NK-92 (cell line): ENCODE measurements around the gene CHST14.

Experiments
- DNase-seq: peaks from one replicate; lab custom pipeline; 2025; ENCODE audit not compliant: unreplicated experiment; lab: John Stamatoyannopoulos, UW

The CHST14 gene

DNA sequence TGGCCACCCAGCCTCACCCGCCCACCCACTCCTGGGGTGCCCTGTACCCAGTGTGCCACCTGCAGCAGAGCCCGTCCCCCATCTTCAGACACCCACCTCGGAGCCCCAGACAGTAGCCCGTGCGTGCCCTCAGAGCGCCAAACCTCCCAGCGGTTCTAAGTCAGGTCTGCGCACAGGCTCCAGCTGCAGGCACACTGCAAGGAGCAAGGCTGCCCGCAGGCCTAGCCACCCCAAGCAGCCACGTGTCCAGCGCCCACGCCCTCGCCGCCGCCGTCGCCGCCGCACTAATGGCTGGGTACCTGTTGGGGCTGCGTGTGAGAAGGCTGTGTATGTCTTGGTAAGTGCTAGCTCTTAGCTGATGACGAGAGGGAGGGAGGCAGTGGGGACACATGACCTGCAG, 8.8 kb upstream of the CHST14 start:
- DNase-seq = no peak

DNA sequence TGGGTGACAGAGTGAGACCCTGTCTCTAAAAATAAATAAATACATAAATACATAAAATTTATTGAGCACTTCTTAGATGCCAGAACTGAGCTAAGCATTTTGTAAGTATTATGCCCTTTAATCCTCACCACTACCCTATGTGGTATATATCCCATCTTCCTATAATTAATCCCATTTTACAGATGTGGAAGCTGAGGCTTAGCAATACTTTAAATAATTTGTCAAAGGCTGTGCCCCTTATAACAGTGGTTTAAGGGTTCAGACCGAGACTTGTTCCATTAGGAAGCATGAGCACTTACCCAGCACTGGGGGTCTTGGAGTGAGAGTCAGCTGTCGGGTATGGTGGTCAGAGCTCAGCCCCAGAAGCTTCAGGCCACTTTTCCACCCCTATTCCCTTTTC, 7.5 kb upstream of the CHST14 start:
- DNase-seq = no peak

DNA sequence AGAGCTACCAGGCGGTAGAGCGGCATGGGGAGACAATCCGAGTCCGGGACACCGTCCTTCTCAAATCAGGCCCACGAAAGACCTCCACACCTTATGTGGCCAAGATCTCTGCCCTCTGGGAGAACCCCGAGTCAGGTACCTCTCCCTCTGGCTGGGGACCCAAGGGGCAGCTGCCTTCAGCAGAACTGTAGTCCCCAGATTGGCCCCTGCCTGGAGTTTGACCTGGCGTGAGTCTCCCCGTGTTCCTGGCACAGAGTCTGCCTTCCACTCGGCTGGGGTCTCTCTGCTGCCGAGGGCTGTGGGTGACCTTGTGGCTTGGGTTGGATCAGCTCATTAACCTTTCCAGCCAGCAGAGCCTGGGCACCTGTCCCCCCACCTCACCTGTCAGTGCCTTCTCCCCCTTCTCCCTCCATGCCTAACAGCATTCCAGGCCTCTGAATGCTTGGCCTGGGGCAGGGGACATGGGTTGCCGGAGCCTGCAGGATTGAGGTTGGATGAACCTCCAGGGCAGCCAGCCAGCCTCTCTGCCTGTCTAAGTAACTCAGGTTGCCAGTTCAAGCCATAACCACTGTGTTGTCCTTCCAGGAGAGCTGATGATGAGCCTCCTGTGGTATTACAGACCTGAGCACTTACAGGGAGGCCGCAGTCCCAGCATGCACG, 6.8 kb upstream of the CHST14 start:
- no peak for DNase-seq

DNA sequence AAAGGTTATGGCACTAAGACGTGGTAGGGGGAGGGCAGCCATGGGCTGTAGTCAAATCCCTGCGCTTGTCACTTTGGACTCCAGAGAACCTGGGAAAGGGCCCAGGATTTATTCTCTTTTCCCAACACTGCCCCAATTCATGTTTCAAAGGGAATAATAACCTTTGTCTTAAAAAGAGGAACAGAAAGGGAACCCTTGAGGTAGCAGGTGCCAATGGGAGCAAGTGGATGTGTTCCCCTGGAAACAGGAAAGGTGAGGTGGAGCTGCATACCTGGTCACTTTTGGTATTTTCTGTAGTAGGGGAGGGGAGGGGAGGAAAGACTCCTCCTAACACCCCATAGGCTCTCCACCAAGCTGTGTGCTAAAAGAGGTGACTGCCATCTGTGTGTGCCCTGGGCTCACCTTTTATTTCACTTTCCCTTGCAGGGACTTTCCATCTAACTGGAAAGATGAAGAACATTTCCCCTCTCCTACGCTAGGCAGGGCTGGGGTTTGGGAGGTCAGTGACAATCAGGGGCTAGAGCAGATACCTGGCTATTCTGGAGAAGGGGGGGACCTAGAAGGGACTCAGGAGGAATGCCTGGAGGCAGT, 6.1 kb upstream of the CHST14 start:
- DNase-seq = no peak

DNA sequence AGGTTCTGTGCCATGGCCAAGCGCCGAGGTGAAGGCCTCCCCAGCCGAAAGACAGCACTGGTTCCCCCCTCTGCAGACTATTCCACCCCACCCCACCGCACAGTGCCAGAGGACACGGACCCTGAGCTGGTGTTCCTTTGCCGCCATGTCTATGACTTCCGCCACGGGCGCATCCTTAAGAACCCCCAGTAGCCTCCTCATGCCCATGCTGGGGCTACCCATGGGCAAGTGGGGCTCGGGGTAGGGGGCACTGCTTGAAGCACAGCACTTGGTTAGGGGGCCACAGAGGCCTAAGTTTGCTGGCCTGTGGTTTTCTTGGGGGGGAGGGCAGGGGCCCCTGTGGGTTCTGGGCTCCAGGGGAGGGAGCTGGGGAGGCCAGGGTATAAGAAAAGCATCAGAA, 4.8 kb upstream of the CHST14 start:
- DNase-seq = no peak

DNA sequence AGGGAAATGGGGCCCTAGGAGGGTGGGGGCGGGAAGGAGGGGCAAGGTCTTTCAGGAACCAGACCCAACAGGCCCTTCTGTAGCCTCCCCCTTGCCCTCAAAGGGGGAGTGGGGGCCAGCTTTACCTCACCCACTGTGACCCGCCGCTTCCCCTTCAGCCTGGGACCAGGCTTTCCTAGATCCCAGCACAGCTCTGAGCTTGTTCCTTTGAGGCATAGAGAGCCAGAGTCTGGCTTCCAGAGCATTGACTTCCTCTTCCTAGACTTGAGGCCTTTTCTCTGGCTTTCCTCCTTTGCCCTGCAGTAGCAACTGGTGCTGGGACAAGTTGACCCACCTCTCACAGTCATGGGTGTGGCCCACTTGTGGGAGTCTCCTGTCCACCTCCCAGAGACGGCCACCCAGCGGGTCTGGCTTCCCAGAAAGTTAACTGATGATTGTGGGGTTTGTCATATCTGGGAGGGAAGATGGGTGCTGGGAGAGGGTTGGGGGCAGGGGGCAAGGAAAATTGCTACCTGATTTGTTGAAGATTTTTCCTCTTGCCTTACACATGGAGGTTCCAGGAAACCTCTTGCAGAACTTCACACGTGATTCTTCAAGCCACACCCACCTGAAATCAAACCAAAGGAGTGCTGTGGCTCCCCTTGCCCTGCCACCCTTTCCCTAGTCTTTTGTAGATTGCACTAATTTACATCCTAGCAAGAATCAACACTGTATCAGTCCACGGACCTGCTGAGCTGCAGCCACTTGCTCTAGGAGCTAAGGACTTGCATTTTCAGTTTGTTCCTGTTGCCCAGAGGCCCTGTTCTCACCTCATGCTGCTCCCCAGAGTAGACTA, 4.1 kb upstream of the CHST14 start:
- no peak for DNase-seq

DNA sequence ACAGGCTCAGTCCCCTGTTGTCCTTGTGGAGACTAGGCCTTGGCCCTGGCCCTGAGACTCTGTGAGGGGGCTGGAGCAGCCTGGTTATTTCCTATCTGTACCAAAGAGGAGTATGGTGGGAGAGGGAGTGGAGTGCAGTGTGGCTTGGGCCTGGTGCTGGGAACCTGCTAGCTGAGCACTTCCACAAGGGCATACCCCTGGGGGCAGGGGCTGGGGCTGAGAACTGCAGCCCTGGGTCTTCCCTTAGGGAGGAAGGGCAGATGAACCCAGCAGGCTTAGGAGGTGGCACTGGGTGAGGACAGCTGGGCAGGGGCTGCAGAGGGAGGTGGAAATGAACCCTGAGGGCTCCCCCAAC, 3.5 kb upstream of the CHST14 start:
- no peak for DNase-seq

DNA sequence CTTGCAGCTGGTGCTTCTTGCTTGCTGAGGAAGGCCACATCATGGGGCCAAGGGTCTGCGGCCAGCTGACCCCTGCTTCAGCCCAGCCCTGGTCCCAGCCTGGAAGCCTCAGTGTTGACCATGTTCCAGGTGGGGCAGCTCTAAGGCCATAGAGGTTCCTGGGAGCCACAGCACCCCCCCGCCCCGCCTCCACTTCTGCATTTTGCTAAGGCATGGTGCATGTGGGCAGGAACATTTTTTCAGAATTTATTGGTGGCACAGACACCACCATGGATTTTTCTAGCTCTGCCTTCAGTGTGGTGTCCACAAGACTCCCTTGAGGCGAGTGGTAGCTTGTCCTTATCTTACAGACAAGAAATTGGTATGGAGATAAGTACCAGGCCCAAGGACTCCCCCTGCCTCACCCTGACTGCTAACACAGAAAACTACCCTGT, 1.9 kb upstream of the CHST14 start:
- no peak for DNase-seq

DNA sequence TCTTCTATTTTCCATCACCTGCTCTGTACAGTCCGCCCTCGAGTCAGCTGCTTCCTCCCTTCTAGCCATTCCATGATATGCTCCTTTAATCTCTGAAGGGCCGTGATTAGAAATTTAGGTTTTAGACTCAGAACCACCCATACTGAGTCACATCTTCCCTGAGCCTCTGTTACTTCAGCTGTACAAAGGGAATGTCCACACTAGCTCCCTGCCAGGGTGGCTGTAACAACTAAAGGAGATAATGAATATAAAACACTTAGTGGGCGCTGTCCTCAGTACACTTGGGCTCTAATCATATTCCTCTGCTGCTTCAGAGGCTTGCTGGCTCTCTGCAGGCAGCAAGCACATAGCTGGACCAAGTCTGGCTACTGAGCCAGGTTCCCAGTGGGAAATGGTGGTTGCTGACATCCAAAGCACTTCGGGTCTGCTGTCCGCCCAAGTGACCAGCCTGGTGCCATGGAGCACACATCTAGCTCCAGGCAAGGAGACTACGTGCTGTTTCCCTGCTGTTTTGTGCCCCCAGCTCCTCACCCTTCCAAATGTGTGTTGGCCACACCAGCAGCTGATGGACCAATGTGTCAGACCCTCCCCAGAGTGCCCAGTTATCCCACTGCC, 901 bp upstream of the CHST14 start:
- no peak for DNase-seq

DNA sequence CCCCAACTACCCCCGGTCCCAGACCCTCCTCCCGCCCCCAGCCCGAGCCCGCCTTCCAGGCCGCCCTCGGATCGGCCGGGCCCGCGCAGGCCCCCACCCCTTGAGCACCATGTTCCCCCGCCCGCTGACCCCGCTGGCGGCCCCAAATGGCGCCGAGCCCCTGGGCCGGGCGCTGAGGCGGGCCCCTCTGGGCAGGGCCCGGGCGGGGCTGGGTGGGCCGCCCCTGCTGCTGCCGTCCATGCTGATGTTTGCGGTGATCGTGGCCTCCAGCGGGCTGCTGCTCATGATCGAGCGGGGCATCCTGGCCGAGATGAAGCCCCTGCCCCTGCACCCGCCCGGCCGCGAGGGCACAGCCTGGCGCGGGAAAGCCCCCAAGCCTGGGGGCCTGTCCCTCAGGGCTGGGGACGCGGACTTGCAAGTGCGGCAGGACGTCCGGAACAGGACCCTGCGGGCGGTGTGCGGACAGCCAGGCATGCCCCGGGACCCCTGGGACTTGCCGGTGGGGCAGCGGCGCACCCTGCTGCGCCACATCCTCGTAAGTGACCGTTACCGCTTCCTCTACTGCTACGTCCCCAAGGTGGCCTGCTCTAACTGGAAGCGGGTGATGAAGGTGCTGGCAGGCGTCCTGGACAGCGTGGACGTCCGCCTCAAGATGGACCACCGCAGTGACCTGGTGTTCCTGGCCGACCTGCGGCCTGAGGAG, 472 bp downstream of the CHST14 start:
- DNase-seq = no peak

DNA sequence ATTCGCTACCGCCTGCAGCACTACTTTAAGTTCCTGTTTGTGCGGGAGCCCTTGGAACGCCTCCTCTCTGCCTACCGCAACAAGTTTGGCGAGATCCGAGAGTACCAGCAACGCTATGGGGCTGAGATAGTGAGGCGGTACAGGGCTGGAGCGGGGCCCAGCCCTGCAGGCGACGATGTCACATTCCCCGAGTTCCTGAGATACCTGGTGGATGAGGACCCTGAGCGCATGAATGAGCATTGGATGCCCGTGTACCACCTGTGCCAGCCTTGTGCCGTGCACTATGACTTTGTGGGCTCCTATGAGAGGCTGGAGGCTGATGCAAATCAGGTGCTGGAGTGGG, 995 bp downstream of the CHST14 start:
- DNase-seq = no peak

DNA sequence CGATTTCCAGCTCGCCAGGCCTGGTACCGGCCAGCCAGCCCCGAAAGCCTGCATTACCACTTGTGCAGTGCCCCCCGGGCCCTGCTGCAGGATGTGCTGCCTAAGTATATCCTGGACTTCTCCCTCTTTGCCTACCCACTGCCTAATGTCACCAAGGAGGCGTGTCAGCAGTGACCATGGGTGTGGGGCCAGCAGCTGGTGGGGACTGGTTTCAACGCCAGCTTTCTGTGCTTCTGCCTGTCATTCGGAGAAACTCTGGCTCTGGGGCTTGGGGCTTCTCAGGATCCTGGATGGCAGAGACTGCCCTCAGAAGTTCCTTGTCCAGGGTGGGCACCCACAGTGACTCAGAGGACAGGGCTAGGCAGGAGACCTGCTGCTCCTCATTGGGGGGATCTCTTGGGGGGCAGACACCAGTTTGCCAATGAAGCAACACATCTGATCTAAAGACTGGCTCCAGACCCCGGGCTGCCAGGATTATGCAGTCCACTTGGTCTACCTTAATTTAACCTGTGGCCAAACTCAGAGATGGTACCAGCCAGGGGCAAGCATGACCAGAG, 1.5 kb downstream of the CHST14 start:
- no peak for DNase-seq

DNA sequence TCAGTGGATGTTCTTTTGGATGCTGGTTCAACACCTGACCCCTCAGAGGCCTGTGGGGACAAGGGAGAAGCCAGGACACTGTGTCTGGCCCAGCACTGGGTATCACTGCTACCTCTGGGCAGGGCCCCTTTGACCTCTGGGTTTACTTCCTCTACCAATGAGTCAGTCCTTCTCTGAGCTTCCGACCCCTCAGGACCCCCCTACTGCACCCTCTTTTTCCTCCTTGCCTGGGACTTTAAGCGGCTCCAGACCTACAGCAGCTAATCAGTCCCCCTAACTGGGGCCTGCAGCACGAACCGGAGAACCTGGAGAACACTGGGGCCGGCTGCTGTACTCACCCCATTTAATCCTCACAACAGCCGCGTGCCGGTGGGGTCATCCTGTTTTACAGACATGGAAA, 3.8 kb downstream of the CHST14 start:
- DNase-seq = no peak

DNA sequence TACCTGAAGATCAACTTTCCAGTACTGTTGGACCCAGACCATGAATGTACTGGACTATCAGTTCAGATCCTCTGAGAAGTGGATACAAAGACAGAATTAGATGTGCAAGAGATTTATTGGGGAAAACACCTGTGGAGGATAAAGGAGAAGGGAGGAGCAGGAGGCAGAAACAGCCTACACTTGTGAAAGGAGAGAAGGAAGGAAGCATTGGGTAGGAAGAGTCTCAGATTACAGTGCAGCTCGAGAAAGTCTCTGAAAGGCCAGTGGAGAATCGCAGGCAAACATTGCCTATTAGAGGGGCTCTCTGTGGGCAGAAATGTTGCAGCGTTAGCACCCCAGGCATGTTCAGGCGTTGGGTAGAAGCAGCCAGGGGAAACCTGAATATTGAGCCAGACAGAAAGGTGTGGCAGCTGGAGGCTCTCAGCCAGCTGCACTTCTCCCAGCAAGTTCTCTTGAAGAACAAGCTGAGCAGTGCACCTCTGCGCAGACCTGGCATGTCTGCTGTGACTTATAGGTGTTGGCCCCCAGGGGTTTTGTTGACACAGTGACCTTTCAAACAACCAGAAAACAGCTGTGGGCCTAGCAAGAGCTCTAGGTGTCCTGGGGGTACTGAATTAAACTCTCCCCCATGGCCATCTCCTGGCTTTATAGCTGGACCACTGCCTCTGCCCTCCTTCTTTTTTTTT, 7.0 kb downstream of the CHST14 start:
- no peak for DNase-seq

DNA sequence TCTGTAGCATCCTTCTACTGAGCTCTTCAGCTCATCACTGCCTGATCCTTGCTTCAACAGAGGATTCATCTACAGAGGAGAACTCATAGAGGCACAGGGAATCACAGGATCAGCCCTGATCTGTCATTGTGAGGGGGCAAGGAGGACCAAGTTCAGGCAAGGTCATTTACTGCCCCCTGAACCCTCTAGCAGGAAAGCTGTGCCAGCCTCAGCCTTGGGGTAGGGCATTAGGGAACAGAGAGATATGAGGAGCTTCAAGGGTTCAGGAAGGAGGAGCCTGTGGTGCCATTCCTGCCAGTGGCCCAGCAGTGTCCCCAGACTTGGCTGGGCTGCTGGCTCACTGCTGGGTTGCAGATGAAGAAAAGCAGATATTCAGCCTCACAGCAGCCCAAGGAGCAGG, 8.2 kb downstream of the CHST14 start:
- no peak for DNase-seq

DNA sequence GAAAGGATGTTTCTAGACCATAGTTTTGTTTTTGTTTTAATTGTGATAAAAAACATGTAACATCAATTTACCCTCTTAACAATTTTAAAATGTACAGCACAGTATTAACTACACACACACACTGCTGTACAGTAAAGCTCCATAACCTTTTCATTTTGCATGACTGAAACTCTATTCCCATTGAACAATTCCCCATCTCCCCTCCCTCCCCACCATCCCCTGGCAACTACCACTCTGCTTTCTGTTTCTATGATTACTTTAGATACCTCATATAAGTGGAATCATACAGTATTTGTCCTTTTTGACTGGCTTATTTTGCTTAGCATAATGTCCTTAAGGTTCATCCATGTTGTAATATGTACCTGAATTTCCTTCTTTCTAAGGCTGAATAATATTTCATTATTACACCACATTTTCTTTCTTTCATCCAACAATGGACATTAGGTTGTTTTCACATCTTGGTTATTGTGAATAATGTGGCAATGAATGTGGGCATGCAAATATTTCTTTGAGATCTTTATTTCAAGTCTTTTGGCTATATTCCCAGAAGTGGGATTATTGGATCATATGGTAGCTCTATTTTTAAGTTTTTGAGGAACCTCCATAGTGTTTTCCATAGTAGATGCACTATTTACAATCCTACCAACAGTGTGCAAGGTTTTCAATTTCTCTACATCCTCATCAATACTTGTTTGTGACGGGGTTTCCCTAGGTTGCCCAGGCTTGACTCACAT, 10.7 kb downstream of the CHST14 start:
- DNase-seq = no peak

DNA sequence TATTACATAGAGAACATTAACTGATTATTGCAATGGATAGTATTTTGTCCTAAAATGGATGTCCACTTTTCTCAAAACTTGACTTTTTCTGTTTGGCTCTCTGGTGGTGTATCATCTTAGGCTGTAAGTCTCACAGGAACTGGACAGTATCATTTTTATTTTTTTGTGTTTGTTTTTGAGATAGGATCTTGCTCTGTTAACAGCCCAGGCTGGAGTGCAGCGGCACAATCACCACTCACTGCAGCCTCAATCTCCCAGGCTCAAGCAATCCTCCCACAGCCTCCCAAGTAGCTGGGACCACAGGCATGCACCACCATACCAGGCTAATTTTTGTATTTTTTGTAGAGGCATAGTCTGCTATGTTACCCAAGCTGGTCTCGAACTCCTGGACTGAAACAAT, 13.1 kb downstream of the CHST14 start:
- no peak for DNase-seq

DNA sequence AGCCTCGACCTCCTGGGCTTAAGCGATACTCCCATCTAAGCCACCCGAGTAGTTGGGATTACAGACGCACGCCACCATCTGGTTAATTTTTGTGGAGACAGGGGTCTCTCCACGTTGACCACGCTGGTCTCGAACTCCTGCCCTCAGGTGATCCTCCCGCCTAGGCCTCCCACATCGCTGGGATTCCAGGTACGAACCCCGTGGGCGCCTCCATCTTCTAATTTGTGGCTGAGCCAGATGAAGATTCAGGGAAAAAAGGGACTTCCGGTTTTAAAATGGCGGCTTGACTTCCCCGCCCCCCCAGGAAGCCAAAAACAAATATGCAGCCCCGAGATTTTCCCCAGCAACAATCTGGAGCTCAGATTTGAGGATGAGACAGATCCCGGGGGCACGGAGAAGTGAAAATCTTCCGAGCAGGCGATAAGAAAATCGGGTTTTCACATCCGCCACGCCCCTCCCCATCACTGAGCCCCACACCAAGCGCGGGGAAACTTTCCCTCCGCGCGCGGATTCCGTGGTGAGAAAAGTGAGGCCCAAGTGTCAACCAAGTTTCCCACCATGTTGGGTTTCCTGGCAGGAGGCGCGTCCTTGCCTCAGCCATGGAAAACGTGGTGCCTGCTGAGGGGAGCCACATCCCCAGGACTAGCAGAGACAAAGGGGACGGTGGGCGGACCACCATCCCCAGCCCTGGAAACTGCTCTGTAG, 15.4 kb downstream of the CHST14 start:
- no peak for DNase-seq
